GM18507 (cell line): Measurements from ENCODE around the gene NEB.
"Not testable (repeated sequence)": the region's sequence is repeated elsewhere in the genome, so short reads cannot be mapped to it uniquely, and the experiment has no call there.

Experiments
- DNase-seq: peaks from one replicate; pipeline ENCODE4 v3.0.0; 2011; ENCODE audit warnings: low read depth; ENCODE audit not compliant: insufficient read length; ENCODE audit errors: extremely low spot score
- FAIRE-seq: peaks from 2 replicates; lab custom pipeline; 2011; peaks lifted over from hg19 to GRCh38; lab: Jason Lieb, UNC

NEB gene

DNA sequence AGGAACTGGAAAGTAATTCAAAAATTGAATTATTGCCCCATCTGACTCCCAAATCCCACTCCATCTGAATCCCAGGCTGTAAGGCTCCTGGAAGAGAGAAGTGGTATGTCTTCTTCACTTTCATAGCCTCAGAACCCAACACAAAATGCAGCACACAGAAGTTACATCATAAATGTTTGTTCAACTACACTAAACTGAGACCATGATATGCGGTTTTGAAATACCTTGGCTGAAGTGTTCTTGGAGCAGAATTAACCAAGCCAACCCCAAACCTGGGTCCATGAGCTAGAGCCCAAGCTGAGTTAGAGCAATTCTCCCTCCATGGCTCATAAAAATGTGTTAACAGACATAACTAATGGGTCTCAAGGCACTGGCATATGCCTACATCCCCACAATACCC, 23.3 kb downstream of the NEB start:
- DNase-seq (no peak), FAIRE-seq (no peak)

DNA sequence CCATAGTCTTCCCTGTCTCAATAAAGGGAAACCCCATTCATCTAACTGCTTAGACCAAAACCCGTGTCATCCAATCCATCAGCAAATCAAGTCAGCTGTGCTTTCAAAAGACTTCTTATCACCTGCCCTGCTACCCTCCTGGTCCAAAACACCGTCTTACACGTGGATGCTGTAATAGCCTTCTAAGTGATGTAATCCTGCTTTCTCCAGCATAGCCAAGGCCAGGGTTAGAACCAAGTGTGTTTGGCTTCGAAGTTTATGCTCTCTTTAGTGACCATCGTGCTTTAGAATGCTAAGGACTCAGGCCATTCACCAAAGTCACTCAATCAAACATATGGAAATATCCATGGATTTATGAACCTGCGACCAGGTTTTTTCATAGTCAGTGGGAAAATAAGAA, 25.5 kb downstream of the NEB start:
- FAIRE-seq (no peak), DNase-seq (no peak)

DNA sequence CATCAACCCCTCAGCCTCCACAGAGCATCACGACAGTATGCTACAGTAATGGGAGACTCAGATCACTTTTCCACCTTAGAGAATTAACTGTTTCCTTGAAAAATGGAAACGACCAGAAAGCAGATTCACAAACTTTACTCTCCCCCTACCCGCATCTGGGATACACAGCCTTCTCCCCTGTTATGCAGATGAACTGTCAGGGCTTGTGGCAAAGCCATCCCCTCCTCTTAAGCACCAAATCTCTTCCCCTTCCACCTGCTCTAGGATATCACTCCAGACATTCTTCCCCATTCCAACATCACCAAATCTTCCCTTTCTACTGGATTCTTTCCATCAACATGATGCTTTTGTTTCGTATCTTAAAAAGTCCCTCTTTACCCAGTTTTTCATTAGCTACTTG, 26.4 kb downstream of the NEB start:
- FAIRE-seq (no peak), DNase-seq (no peak)

DNA sequence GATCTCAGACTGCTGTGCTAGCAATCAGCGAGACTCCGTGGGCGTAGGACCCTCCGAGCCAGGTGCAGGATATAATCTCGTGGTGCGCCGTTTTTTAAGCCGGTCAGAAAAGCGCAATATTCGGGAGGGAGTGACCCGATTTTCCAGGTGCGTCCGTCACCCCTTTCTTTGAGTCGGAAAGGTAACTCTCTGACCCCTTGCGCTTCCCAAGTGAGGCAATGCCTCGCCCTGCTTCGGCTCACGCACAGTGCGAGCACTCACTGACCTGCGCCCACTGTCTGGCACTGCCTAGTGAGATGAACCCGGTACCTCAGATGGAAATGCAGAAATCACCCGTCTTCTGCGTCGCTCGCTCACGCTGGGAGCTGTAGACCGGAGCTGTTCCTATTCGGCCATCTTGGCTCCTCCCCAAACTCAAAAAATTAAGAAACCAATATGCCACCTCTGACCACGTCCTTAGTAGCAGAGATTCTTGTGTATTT, 29.8 kb downstream of the NEB start:
- FAIRE-seq, result not testable (repeated sequence)

DNA sequence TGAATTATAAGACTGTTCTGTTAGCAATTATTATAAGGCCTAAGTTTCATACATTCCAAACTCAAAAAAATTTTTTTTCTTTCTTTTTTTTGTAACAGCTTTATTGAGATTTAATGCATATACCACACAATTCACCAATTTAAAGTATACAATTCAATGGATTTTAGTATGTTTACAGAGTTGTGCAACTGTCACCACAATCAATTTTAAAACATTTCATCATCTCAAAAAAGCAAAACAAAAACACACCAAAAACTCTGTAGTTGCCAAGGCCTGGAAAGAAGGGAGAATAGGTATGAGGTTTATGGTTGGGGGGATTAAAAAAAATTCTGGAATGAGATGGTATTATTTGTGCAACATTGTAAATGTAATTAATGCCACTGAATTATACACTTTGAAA, 36.1 kb downstream of the NEB start:
- DNase-seq, result not testable (repeated sequence)
- FAIRE-seq, result peak; percentile 35

More for the DNA sequence above, 29.8 kb downstream of the NEB start:
- DNase-seq, result not testable (repeated sequence)

DNA sequence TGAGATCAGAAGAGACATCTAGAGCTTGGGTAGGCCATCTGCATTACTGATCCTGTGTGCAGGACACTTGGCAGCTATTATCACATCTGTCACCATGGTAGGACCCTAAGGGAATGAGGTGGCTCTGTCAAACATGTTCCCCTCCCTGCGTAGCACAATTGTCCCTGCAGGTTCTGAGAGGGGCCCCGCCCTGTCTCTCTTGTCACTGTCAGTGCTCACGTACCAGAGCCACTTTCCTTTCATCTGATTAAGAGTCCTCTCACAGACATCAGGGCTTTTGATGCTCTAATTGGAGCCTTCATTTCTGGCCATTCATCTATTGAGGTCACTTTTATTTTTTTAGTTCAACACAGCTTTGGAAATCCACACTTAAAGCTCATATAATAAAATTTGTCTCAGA, 38.5 kb downstream of the NEB start:
- DNase-seq, result no peak
- FAIRE-seq, result no peak

DNA sequence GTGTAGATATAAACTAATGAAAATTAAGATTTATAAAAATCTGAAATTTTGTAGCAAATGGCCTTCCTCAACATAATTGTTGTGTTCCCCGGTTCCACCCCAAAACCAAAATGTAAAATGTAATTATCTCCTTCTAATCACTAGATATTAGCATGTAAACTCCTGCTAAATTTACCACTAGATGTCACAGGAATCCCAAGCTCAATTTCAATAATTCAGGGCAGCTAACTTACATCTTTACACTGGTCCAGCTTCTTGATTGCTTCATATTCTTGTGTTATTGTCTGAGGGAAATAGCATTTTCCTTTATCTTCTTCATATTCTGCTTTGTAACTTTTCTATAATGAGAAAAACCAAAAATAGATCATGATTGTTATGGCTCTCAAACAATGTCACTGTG, 42.6 kb downstream of the NEB start:
- DNase-seq (no peak), FAIRE-seq (no peak)

DNA sequence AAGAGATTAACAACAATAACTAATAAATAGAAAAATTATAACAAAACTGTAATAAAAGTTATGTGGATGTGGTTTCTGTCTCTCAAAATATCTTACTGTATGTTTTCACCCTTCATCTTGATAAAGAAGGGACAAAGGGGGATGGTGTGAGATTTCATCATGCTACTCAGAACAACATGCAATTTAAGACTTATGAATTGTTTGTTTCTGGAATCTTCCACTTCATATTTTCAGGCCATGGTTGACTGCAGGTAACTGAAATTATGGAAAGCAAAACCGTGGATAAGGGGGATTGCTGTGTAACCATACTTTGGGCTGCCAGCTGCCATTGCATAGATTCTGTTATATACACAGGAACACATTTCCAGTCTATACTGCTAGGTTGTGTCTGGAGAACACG, 45.6 kb downstream of the NEB start:
- FAIRE-seq (no peak), DNase-seq (no peak)

DNA sequence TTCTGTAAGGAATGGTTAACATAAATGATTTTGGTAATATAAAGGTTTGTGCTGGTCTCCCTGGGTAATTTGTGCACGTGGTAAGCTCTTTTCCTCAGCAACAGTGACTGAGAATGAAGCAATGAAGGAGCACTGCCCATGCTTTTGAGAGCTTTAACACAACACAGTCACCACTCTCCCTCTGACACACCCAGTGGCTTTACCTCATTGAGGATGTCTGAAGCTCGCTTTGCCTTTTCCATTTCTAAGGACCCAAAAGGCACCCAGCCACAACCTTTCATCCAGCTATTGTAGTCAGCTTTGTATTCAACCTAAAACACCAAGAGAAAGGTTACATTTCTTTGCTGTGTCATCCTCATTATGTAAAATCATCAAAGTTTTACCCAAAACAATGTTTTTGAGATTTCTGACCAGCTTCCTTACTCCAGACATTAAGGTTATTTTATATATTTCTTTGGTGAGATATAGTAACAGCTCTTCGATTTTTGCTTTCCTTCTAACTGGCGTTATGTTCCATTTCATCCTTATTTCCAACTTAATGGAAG, 51.7 kb downstream of the NEB start:
- DNase-seq (no peak), FAIRE-seq (no peak)

DNA sequence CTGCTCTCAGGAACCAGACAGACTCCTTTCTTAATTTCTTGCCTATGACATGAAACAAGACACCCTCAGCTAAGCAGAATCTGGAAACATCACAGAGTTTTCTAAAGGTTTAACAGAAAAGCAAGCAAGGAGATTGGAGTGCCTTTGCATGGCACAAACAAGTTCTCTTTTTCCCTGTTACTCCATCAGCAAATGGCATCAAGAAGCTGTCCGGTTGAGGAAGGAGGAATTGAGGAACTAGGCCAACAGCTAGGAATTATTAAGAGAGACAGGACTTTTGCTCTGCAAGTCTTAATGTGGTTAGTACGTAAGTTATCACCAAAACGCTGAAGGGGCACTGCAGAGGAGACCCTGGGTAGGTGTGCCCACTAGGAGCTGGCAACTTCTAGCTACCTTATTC, 53.2 kb downstream of the NEB start:
- FAIRE-seq (no peak), DNase-seq (no peak)

DNA sequence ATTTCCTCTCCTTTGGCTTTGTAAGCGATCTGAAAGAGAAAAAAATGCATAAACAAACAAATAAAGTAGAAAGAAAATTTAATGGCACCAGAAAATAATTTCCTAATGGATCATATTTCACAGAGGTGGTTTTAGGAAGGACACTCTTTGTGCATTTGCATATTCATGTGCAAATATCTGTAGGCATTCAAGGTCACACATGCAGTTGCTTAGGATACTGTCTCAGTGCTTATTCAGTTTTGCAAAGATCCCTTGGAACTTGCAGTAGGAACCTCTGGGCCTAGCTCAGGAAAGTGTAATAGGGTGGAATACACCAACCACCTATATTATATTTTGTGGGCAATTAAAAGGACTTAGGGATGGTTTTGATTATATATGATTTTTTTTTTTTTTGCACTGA, 54.3 kb downstream of the NEB start:
- FAIRE-seq (no peak), DNase-seq (no peak)

DNA sequence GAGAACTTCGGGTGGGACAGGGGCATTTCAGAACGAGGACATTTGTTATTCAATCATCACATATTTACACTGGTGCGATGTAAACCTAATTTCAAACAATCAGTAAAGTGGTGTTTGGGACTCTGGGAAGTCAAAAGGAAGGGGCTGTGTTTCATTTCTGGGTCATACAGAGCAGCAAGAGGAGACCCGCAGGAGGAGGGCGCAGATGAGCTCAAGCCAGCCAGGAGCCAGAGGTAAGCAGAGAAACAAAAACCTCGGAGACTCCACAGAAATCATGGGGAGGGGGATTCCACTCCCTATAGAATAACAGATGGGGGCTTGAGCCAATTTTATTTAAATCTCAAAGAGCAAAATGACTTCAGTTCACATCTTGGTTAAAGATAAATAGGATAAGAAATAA, 55.4 kb downstream of the NEB start:
- FAIRE-seq (no peak), DNase-seq (no peak)

DNA sequence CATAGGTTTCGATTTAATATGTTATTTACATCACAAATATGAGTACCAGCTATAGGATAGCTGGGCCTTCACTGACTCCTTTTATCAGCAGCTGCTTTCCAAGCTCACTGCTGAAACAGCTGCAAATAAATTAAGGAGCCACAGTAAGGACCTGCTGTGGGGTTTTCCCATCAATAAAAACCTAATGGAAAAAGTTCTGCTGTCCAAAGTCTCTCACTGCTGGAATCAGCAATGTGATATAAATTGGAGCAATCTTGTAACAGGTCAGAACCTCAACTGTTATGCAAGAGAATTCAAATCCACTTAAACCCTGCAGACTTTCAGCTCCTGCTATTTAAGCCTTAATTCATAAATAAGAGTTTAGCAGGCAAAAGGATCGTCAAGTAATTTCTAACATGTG, 61.3 kb downstream of the NEB start:
- DNase-seq (no peak), FAIRE-seq (no peak)

DNA sequence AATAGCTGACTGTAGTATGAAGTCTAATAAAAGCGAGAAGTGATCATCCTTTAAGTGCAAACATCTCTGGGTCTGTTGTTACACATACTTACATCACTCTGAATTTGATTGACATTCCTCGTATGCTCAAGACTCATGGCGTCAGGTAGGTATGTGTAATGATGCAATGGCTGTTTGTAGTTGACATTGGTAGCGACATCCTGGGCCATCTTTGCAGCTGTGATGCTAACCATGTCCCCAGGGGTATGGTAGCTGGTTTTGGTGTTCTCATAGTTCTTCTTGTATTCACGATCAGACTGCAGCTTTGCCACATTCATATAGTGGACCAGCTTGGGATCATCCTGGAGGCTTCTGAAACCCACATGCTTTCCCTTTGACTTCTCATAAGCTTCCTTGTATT, 62.0 kb downstream of the NEB start:
- DNase-seq, result no peak
- no peak for FAIRE-seq

DNA sequence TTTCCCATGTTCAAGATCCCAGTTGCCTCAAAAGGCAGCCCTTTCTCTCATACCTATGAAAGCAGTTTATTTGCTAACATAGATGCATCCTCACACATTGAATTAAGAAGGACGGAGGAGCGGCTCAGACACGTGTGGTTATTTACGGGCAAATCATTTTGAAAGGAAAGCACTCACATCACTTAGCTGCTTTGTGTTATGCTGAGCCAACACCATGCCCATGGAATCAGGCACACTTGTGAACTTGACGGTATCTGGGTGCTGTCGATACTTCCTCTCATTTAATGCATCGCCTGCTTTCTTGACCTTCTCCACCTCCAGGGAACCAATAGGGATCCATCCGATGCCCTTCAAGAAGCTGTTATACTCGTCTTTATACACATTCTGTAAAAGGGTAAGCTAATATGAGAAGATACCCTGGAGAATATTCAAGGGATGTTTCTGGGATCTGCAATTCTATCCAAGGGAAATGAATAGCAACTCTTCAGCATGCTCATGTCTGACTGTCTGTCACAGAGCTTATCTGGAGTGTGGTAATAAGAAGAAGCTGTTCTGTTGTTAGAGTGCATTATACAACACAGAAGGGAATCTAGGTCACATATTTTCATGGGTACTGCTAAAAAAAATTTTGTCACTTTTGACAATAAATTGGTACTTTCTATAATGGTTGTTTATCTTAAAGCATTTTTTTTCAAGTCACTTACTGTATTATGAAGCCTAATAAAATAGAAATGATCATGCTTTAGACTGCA, 63.3 kb downstream of the NEB start:
- no peak for FAIRE-seq
- no peak for DNase-seq

DNA sequence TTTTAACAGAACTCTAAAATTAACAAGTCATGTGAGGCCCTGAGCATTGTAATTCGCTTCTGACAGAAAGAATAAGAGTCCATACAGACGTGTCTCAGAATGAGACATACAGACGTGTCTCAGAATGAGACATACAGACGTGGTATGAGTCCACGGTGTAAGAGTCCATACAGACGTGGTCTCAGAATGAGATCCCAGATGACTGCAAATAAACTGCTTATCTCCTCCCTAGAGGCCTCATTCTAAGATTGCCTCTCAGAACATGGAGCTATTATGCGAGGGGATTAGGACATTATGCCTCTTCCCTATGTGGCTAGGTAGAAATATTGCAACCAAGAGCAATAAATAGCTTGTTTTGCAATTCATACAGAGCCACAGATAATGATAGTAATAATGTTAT, 63.9 kb downstream of the NEB start:
- DNase-seq (no peak), FAIRE-seq (no peak)

DNA sequence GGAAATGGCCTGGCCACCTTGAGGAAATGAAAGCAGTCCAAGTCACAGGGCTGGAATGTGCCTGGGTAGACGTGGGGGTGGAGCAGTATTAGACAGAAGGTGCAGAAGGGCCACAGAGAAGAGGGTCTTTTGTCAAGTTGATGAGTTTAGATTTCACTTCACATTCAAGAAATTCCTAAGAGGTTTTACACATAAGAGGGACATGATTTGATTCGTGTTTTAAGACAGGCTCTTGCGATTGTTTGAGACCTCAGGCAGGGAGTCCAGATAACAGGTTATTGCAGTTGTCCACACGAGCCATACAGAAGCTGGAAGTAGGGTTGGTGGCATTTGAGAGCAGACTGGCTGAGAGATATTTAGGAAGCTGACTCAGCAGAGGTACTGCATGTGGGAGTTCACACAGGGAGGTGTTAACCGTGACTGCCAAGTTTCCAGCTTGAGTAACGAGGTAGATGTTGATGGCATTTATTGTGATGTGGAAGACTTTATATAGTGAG, 64.6 kb downstream of the NEB start:
- DNase-seq, result no peak
- no peak for FAIRE-seq

DNA sequence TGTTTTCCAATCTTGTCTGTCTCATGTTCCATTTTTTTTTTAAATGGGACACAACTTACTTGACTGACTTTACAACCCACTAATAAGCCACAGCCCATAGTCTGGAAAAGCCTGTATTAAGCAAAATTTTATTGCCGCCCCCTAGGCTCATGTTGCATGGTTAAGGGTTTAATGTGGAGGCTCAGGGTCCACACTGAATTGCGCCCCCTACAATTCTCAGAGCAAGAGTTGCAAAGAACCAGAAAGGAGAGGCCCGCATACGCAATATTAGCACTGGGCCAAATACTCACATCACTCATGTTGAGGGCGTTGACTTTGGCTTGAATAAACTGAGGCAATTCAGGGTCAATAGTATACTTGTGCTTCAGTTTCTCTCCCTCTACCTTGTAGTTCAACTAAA, 65.5 kb downstream of the NEB start:
- no peak for DNase-seq
- FAIRE-seq, result no peak

DNA sequence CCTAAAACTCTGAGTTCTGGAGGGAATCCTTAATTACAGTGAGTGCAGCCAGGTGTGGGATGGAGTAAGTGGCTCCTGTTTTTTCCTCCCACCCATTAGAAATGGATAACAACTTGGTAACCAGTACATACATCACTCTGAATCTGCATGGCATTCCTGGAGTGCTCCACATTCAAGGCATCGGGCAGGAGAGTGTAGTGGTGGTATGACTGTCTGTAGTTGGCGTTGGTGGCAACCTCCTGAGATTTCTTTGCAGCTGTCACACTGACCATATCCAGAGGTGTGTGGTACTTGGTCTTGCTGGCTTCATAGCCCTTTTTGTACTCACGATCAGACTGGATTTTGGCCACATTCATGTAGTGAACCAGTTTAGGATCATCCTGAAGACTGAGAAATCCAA, 68.3 kb downstream of the NEB start:
- no peak for DNase-seq
- FAIRE-seq, result no peak

DNA sequence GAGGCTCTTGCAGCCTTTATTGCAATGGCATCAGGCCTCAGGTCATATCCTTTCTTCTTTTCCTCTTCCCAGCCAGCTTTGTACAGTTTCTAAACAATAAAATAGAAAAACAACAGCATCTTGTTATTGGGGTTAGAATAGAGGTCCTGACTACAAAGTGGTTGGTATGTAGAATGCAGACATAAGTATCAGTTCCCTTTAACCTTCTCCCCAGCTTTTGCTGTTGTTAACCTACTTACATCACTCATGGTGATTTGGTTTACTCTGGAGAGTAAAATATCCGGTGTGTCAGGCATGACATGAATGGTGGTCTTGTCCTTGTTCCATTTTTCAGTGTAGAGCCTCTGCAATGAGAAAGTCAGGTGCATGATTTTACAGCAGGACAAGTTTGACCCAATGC, 69.8 kb downstream of the NEB start:
- DNase-seq, result no peak
- FAIRE-seq, result no peak

DNA sequence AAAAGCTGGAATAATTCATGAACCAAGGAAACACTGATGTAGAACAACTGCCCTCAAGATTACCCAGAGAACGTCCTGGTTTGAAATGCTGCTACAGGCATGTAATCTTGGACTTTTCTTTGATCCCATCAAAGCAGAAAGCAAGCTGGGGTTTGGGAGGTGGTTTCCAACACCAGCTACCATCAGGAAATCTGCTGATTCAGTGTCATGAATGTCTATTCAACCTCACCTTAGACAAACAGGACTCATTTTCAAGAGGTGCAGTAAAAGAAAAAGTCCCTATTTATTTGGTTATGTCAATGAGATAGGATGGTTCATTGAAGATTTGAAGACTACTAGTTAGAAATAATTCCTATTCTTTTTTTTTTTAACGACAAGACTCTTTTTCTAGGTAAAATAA, 72.7 kb downstream of the NEB start:
- FAIRE-seq, result no peak
- DNase-seq, result no peak
